GM12878 (cell line): Measurements from ENCODE around the gene BBS10. TPM values are rescaled to one million over a fixed set of nuclear protein-coding genes. Genes with fewer than 3 reads are reported as not detected.

ENCODE experiments used
- ATAC-seq: fragments of 200-7000 bp; cut with Tn5 transposase; 3 replicates; pipeline ENCODE4 v1.9.1; 2020; ENCODE audit warnings: mild to moderate bottlenecking, moderate library complexity
- BruUV-seq: library from RNA; stranded (reverse); fragments of 400-500 nt; replicated peaks from 2 replicates; lab custom pipeline; 2021; lab: Mats Ljungman, UMichigan
- CTCF ChIA-PET: fragments of 300-600 bp; sonication (Branson Sonifier 250); formaldehyde crosslinking; extraction: SDS; loops from one replicate; lab custom pipeline; 2021; ENCODE audit warnings: inconsistent platforms; lab: Yijun Ruan, JAX
- POLR2A ChIA-PET: fragments of 350-600 bp; formaldehyde crosslinking; extraction: SDS; loops from one replicate; lab custom pipeline; 2021; ENCODE audit warnings: inconsistent platforms; lab: Charles Lee
- RAD21 ChIA-PET: fragments of 300-600 bp; sonication (Branson Sonifier 250); formaldehyde crosslinking; loops from one replicate; lab custom pipeline; 2023; ENCODE audit warnings: antibody characterized with exemption; ENCODE audit not compliant: unreplicated experiment; lab: Charles Lee
- SMC1A ChIA-PET: fragments of 300-600 bp; sonication (Branson Sonifier 250); formaldehyde crosslinking; loops from one replicate; lab custom pipeline; 2023; ENCODE audit not compliant: unreplicated experiment, uncharacterized antibody; lab: Charles Lee
- DNase-seq: peaks from one replicate; pipeline ENCODE4 v3.0.0-alpha.2; 2011; ENCODE audit warnings: low read depth, low spot score
- FAIRE-seq: peaks from 3 replicates; lab custom pipeline; 2011; peaks lifted over from hg19 to GRCh38; lab: Jason Lieb, UNC
- H2AFZ ChIP-seq: 2 replicates; pipeline ENCODE4 v1.6.0; 2011; ENCODE audit warnings: low read depth, low read length, control low read depth; ENCODE audit not compliant: control insufficient read depth
- H3K27ac ChIP-seq: 2 replicates; pipeline ENCODE4 v1.5.1; 2011; ENCODE audit warnings: control low read depth; ENCODE audit not compliant: control insufficient read depth, insufficient read depth
- H3K27me3 ChIP-seq, 2 experiments: replicated peaks in 1 of 2; 2 replicates each; pipeline versions ENCODE4 v1.6.0 to v1.6.1; 2011; ENCODE audit warnings: low read length in 1 of 2; ENCODE audit not compliant: control insufficient read depth in 2 of 2, insufficient read depth in 2 of 2
- H3K36me3 ChIP-seq, 2 experiments: 2 replicates each; pipeline ENCODE4 v1.5.1; 2011; ENCODE audit warnings: low read length in 1 of 2; ENCODE audit not compliant: control insufficient read depth in 2 of 2, insufficient read depth in 2 of 2
- H3K4me1 ChIP-seq: 2 replicates; pipeline ENCODE4 v1.6.1; 2011; ENCODE audit warnings: mild to moderate bottlenecking, low read length, moderate library complexity, mixed read lengths; ENCODE audit not compliant: control insufficient read depth, insufficient read depth
- H3K4me2 ChIP-seq: 2 replicates; pipeline ENCODE4 v1.6.0; 2011; ENCODE audit warnings: control low read depth; ENCODE audit not compliant: control insufficient read depth, insufficient read depth
- H3K4me3 ChIP-seq: fragments of 200-600 bp; sonication (generic); 2 replicates; pipeline ENCODE4 v1.5.1; 2016
- H3K79me2 ChIP-seq: 2 replicates; pipeline ENCODE4 v1.6.0; 2011; ENCODE audit warnings: low read length; ENCODE audit not compliant: control insufficient read depth, insufficient read depth
- H3K9ac ChIP-seq: 2 replicates; pipeline ENCODE4 v1.8.0; 2011; ENCODE audit warnings: low read length, control low read depth, mixed read lengths; ENCODE audit not compliant: control insufficient read depth, insufficient read depth
- H3K9me3 ChIP-seq: replicated peaks from 3 replicates; pipeline ENCODE4 v1.5.1; 2011; ENCODE audit warnings: mild to moderate bottlenecking, low read length; ENCODE audit not compliant: control insufficient read depth, insufficient read depth
- H4K20me1 ChIP-seq: 2 replicates; pipeline ENCODE4 v1.6.0; 2011; ENCODE audit not compliant: control insufficient read depth, insufficient read depth
- BACH1 ChIP-seq: fragments of 450-650 bp; IDR thresholded peaks from 2 replicates; pipeline ENCODE4 v1.6.1; 2017; ENCODE audit warnings: mild to moderate bottlenecking, borderline replicate concordance
- JUND ChIP-seq: IDR thresholded peaks from 2 replicates; pipeline ENCODE4 v1.6.1; 2012; ENCODE audit warnings: low read depth, mild to moderate bottlenecking, low read length, improper control_type of control experiment, moderate library complexity
- PAX8 ChIP-seq: fragments of 450-650 bp; IDR thresholded peaks from 2 replicates; pipeline ENCODE4 v1.6.1; 2017; ENCODE audit warnings: mild to moderate bottlenecking, moderate library complexity
- RUNX3 ChIP-seq: IDR thresholded peaks from 2 replicates; pipeline ENCODE4 v1.6.1; 2012; ENCODE audit warnings: low read length, inconsistent platforms
- SMAD1 ChIP-seq: fragments of 450-650 bp; IDR thresholded peaks from 2 replicates; pipeline ENCODE4 v1.6.1; 2018; ENCODE audit warnings: mild to moderate bottlenecking, low read depth; ENCODE audit not compliant: partially characterized antibody
- in situ Hi-C: fragments of 300-500 bp; cut with MboI; formaldehyde crosslinking; loops from 9 replicates; pipeline ENCODE4 v1.14.3; 2018; ENCODE audit warnings: mixed read lengths
- intact Hi-C: fragments of 100-400 bp; cut with micrococcal nuclease; formaldehyde crosslinking; loops from one replicate; pipeline ENCODE4 v1.14.2; 2022; ENCODE audit not compliant: unreplicated experiment
- polyA plus RNA-seq, 11 experiments: library from polyadenylated mRNA; depleted of rRNA in 4 of 11; unstranded in 6 of 11; stranded (reverse) in 5 of 11; fragments of >200 nt; fragmentation: Nextera tagmentation in 4 of 11; fragmentation: Illumina TruSeq in 1 of 11; extraction: Ambion mirVana in 4 of 11; extraction: Trizol in 1 of 11; gene quantifications; 1 replicate in 1 of 11; 2 replicates in 10 of 11; pipeline versions ENCODE4 v1.2.1 to v1.2.3, GENCODE V29; 2011 to 2016; ENCODE audit warnings: inconsistent platforms in 2 of 11, missing spikeins in 2 of 11, low read depth in 1 of 11
- total RNA-seq, 4 experiments: library from RNA; depleted of rRNA in 3 of 4; stranded (reverse); fragments of >200 nt in 3 of 4; fragmentation: Illumina TruSeq in 1 of 4; extraction: Trizol in 1 of 4; gene quantifications; 2 replicates each; pipeline versions ENCODE4 v1.2.1 to v1.2.3, GENCODE V29; 2013 to 2021
- TF ChIP-seq, protein P1 (sequence below): fragments of 450-650 bp; IDR thresholded peaks from 2 replicates; pipeline ENCODE4 v1.6.1; 2014; ENCODE audit warnings: mild to moderate bottlenecking
- TF ChIP-seq, protein P2 (sequence below): IDR thresholded peaks from 2 replicates; pipeline ENCODE4 v1.6.1; 2012; ENCODE audit warnings: low read depth, low read length, improper control_type of control experiment
- TF ChIP-seq, protein P3 (sequence below): IDR thresholded peaks from 2 replicates; pipeline ENCODE4 v1.6.1; 2012; ENCODE audit warnings: improper control_type of control experiment, low read depth, low read length; ENCODE audit not compliant: insufficient replicate concordance

BBS10 gene
- total and polyA plus RNA-seq, 10 of the 15 experiments (the other 5 are each of a cell fraction or from before 2014, with no cell fraction given) = 1.2 to 9.8 (median 5.9) TPM

DNA sequence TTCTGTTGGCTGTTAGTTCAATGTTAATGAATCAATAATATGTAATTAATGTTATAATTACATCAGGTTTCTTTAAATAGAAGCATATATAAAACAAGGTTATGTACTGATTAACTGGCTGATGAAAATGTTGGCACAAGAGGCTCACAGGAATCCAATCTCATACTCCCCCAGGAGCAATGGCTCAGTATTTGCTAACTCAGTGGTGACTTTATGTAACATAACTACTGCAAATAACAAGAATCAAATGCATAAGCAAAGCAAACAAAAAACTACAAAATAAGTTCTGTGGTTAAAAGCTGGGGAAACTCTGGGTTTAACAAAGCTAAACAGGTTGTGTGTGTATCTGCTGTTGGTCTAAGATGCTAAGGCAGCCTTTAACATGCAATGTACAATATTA lies 27.7 kb upstream of the BBS10 start:
- RAD21 ChIA-PET = interaction anchor here (1.0 to 1.4 kb wide), 2 partner anchors 9 to 183 kb away, joined by 3 read pairs; no protein-coding TSS in a partner anchor
- intact Hi-C loops = no loop called here
- POLR2A ChIA-PET = no interaction called here
- Histone ChIP-seq H3K27ac (no peak overlapping the region), H2AFZ (no peak overlapping the region), H3K79me2 (no peaks in the 10 kb centered on the region), H3K4me2 (no peak overlapping the region), H3K36me3 (no peaks in the 10 kb centered on the region; a peak in 1 of 4 replicates), H3K4me1 (no peaks in the 10 kb centered on the region), H3K9ac (no peak overlapping the region), H3K27me3 (no peaks in the 10 kb centered on the region), H3K9me3 (no peaks in the 10 kb centered on the region), H4K20me1 (no peaks in the 10 kb centered on the region), H3K4me3 (no peak overlapping the region)
- in situ Hi-C loops = no loop called here
- no TSS peak for BruUV-seq
- DNase-seq (no peak), ATAC-seq (no peak), FAIRE-seq (no peak)
- TF ChIP-seq, protein P1, sequence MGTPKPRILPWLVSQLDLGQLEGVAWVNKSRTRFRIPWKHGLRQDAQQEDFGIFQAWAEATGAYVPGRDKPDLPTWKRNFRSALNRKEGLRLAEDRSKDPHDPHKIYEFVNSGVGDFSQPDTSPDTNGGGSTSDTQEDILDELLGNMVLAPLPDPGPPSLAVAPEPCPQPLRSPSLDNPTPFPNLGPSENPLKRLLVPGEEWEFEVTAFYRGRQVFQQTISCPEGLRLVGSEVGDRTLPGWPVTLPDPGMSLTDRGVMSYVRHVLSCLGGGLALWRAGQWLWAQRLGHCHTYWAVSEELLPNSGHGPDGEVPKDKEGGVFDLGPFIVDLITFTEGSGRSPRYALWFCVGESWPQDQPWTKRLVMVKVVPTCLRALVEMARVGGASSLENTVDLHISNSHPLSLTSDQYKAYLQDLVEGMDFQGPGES = no peak
- TF ChIP-seq SMAD1 = no peak
- TF ChIP-seq, protein P2, sequence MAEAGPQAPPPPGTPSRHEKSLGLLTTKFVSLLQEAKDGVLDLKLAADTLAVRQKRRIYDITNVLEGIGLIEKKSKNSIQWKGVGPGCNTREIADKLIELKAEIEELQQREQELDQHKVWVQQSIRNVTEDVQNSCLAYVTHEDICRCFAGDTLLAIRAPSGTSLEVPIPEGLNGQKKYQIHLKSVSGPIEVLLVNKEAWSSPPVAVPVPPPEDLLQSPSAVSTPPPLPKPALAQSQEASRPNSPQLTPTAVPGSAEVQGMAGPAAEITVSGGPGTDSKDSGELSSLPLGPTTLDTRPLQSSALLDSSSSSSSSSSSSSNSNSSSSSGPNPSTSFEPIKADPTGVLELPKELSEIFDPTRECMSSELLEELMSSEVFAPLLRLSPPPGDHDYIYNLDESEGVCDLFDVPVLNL = no peak
- TF ChIP-seq, protein P3, sequence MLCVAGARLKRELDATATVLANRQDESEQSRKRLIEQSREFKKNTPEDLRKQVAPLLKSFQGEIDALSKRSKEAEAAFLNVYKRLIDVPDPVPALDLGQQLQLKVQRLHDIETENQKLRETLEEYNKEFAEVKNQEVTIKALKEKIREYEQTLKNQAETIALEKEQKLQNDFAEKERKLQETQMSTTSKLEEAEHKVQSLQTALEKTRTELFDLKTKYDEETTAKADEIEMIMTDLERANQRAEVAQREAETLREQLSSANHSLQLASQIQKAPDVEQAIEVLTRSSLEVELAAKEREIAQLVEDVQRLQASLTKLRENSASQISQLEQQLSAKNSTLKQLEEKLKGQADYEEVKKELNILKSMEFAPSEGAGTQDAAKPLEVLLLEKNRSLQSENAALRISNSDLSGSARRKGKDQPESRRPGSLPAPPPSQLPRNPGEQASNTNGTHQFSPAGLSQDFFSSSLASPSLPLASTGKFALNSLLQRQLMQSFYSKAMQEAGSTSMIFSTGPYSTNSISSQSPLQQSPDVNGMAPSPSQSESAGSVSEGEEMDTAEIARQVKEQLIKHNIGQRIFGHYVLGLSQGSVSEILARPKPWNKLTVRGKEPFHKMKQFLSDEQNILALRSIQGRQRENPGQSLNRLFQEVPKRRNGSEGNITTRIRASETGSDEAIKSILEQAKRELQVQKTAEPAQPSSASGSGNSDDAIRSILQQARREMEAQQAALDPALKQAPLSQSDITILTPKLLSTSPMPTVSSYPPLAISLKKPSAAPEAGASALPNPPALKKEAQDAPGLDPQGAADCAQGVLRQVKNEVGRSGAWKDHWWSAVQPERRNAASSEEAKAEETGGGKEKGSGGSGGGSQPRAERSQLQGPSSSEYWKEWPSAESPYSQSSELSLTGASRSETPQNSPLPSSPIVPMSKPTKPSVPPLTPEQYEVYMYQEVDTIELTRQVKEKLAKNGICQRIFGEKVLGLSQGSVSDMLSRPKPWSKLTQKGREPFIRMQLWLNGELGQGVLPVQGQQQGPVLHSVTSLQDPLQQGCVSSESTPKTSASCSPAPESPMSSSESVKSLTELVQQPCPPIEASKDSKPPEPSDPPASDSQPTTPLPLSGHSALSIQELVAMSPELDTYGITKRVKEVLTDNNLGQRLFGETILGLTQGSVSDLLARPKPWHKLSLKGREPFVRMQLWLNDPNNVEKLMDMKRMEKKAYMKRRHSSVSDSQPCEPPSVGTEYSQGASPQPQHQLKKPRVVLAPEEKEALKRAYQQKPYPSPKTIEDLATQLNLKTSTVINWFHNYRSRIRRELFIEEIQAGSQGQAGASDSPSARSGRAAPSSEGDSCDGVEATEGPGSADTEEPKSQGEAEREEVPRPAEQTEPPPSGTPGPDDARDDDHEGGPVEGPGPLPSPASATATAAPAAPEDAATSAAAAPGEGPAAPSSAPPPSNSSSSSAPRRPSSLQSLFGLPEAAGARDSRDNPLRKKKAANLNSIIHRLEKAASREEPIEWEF = no peak
- TF ChIP-seq PAX8 = no peak
- TF ChIP-seq RUNX3 = no peak
- TF ChIP-seq JUND = no peak
- no peak for TF ChIP-seq BACH1
- CTCF ChIA-PET = interaction anchor here (0.6 to 1.0 kb wide), 2 partner anchors 80 to 414 kb away, joined by 3 read pairs; no protein-coding TSS in a partner anchor
- SMC1A ChIA-PET = interaction anchor here (0.6 to 1.5 kb wide), 2 partner anchors 8 to 39 kb away, joined by 3 read pairs; no protein-coding TSS in a partner anchor
